Thyroid gland (tissue), 4 donors: Measurements from ENCODE around the gene GDAP1L1.

ENCODE experiments used
- CTCF ChIP-seq, 6 experiments: fragments of 200-600 bp in 3 of 6; fragments of 450-650 bp in 3 of 6; sonication (generic) in 3 of 6; IDR thresholded peaks; one replicate each; pipeline ENCODE4 v1.5.1; 2016 to 2019; ENCODE audit warnings: antibody characterized with exemption in 6 of 6, mild to moderate bottlenecking in 2 of 6, inconsistent platforms in 1 of 6, moderate library complexity in 1 of 6
- POLR2A ChIP-seq, 2 donors: fragments of 450-650 bp; IDR thresholded peaks; one replicate each; pipeline ENCODE4 v1.6.1; 2017; ENCODE audit warnings: antibody characterized with exemption in 2 of 2, mild to moderate bottlenecking in 2 of 2, moderate library complexity in 1 of 2

GRCh38 chr20:44224637-44225036, 22.5 kb upstream of the GDAP1L1 start:
- TF ChIP-seq CTCF (IDR thresholded peaks at IDR 0.05) (no peak), POLR2A (IDR thresholded peaks at IDR 0.05) (no peak)
